Right lobe of liver (tissue), 6 donors: ENCODE data around the gene FADS6. TPM values are rescaled to one million over a fixed set of nuclear protein-coding genes. Genes with fewer than 3 reads are reported as not detected.

Source experiments
- ATAC-seq, 4 donors: fragments of 200-7000 bp; cut with Tn5 transposase; one replicate each; pipeline ENCODE4 v1.9.1; 2020; ENCODE audit warnings: mild to moderate bottlenecking in 4 of 4, moderate library complexity in 4 of 4
- DNase-seq, 3 donors: peaks; one replicate each; pipeline ENCODE4 v3.0.0-alpha.2; 2020
- H3K27ac ChIP-seq, 3 donors: fragments of 200-600 bp; one replicate each; pipeline ENCODE4 v1.8.0; 2022
- H3K27me3 ChIP-seq, 2 donors: fragments of 200-600 bp; one replicate each; pipeline ENCODE4 v1.8.0; 2022
- H3K36me3 ChIP-seq, 4 donors: fragments of 200-600 bp; sonication (generic) in 1 of 4; one replicate each; pipeline versions ENCODE4 v1.5.1 to v1.8.0; 2017 to 2022; ENCODE audit warnings: control low read depth in 1 of 4
- H3K4me1 ChIP-seq, 4 donors: fragments of 200-600 bp; sonication (generic) in 1 of 4; one replicate each; pipeline versions ENCODE4 v1.5.1 to v1.8.0; 2017 to 2022; ENCODE audit warnings: control low read depth in 1 of 4
- H3K4me3 ChIP-seq, 3 donors: fragments of 200-600 bp; one replicate each; pipeline ENCODE4 v1.8.0; 2022
- H3K9me3 ChIP-seq, 4 donors: fragments of 200-600 bp; sonication (generic) in 1 of 4; one replicate each; pipeline versions ENCODE4 v1.5.1 to v1.8.0; 2017 to 2022; ENCODE audit warnings: control low read depth in 1 of 4
- POLR2A ChIP-seq: fragments of 450-650 bp; IDR thresholded peaks from one replicate; pipeline ENCODE4 v1.6.1; 2017; ENCODE audit warnings: antibody characterized with exemption, mild to moderate bottlenecking
- WGBS: methylation state at CpG from one replicate; pipeline ENCODE4 v1.1.6; 2018; ENCODE audit warnings: low coverage, low lambda C conversion rate; ENCODE audit not compliant: insufficient coverage; ENCODE audit errors: missing lambda C conversion rate; 5-methylcytosine and 5-hydroxymethylcytosine counted together
- intact Hi-C, 2 donors: fragments of 100-400 bp; cut with DNase I; formaldehyde crosslinking; loops; one replicate each; pipeline versions ENCODE4 v1.11.2 to v1.14.1; 2022
- total RNA-seq, 6 experiments: library from RNA; depleted of rRNA in 2 of 6; stranded (reverse); fragments of >200 nt in 2 of 6; fragmentation: NEBNext Ultra II Directional in 3 of 6; extraction: Animal tissue kit (Norgen Biotek cat#: 25700) in 3 of 6; gene quantifications; one replicate each; pipeline versions ENCODE4 v1.1.0 to v1.2.4, GENCODE V29; 2016 to 2023
- TF ChIP-seq, protein P1 (sequence below), 4 donors: fragments of 200-600 bp in 3 of 4; fragments of 450-650 bp in 1 of 4; IDR thresholded peaks; one replicate each; pipeline versions ENCODE4 v1.5.1 to v1.8.0; 2016 to 2022; ENCODE audit warnings: antibody characterized with exemption in 4 of 4, mild to moderate bottlenecking in 2 of 4
- donor health status: DM: no; HTN: yes; CAD: no.
- donor health status: DM: no; HTN: no; CAD: no.
- donor health status: DM: no; HTN: no; CAD: no.
- donor health status: DM: no; HTN: yes; CAD: no.
- donor health status: DM: no; HTN: yes; CAD: no.

Gene FADS6
- total RNA-seq, 6 experiments from 2014 or later: 2.1 to 6.1 (median 3.7) TPM

DNA sequence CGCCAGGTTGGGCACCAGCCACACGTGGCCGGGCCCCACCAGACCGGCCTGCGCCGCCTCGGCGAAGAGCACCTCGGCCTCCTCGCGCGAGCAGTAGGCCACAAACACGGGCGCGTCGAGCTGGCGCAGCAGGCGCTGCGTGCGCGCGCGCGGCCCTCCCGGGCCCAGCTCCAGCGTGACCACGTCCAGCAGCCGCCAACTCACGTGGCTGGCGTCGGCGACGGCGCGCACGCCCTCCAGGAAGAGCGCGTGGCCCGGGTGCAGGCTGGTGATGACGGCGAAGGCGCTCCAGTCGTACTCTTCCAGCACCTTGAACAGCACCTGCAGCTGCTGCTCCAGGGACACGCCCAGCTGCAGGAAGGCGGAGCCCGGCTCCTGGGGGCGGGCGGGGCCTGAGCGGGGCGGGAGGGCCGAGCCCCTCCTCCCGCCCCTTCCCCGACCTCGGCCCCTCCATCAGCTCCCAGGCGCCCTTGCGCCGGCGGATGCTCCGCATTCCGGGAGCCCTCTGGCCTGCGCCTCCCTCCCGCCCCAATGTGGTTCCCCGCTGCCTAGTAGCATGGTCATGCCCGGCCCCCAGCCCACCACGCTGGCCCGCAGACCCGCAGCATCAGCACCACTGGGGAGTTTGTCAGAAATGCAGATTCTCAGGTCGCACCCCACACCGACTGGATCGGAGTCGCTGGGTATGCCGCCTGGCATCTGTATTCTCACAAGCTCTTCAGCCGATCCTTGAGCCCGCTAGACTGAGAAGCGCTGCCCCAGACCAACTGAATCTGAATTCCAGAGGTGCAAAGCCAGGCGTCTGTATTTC is 41.0 kb downstream of the FADS6 start:
- intact Hi-C loops: no loop called here
- no CpG with 5 or more reads among the region's 76 CpGs for WGBS
- H3K27me3 ChIP-seq: peaks cover 0 to 7% of the 10 kb centered on the region in 2 donors
- ATAC-seq: peak in 3 of 4 donors; percentile 17 to 23 (median 23)
- H3K27ac ChIP-seq: no peak overlapping the region
- no peak overlapping the region for H3K4me3 ChIP-seq
- H3K4me1 ChIP-seq: no peaks in the 10 kb centered on the region
- TF ChIP-seq POLR2A: no peak
- TF ChIP-seq, protein P1, sequence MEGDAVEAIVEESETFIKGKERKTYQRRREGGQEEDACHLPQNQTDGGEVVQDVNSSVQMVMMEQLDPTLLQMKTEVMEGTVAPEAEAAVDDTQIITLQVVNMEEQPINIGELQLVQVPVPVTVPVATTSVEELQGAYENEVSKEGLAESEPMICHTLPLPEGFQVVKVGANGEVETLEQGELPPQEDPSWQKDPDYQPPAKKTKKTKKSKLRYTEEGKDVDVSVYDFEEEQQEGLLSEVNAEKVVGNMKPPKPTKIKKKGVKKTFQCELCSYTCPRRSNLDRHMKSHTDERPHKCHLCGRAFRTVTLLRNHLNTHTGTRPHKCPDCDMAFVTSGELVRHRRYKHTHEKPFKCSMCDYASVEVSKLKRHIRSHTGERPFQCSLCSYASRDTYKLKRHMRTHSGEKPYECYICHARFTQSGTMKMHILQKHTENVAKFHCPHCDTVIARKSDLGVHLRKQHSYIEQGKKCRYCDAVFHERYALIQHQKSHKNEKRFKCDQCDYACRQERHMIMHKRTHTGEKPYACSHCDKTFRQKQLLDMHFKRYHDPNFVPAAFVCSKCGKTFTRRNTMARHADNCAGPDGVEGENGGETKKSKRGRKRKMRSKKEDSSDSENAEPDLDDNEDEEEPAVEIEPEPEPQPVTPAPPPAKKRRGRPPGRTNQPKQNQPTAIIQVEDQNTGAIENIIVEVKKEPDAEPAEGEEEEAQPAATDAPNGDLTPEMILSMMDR (IDR thresholded peaks at IDR 0.05): no peak
- H3K36me3 ChIP-seq: no peaks in the 10 kb centered on the region
- DNase-seq: no peak
- H3K9me3 ChIP-seq: no peaks in the 10 kb centered on the region

- ATAC-seq (no peak), DNase-seq (no peak)
- no CpG with 5 or more reads among the region's 29 CpGs for WGBS
- Histone ChIP-seq H3K27me3 (peaks cover 0 to 7% of the 10 kb centered on the region in 2 donors), H3K36me3 (no peaks in the 10 kb centered on the region), H3K4me1 (no peaks in the 10 kb centered on the region), H3K4me3 (no peak overlapping the region), H3K9me3 (no peaks in the 10 kb centered on the region), H3K27ac (no peak overlapping the region)
- intact Hi-C loops: no loop called here
- TF ChIP-seq, protein P1 (IDR thresholded peaks at IDR 0.05): no peak
- no peak for TF ChIP-seq POLR2A
Observed at GRCh38 chr17:74851612-74852236, 41.7 kb downstream of the FADS6 start.

DNA sequence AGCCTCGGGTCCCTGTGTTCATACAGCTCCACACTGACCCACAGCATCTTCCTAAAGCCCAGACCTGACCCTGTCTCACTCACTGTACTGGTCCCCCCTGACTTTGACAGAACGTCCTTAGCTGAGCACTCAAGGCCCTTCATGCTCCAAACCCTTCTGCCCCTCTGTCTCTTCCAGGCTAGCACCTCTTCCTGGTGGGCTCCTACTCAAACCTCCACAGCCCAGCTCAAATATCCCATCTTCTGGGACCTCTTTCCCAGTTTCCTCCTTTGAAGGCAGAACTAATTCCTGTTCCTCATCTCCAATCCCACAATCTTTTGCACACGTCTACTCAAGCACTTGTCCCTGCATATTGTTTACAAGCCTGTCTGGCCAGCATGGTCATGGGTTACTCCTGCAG is 42.5 kb downstream of the FADS6 start:
- no peak for ATAC-seq
- Histone ChIP-seq H3K4me1 (no peaks in the 10 kb centered on the region), H3K9me3 (no peaks in the 10 kb centered on the region), H3K4me3 (no peak overlapping the region), H3K27ac (no peak overlapping the region), H3K27me3 (peaks cover 0 to 7% of the 10 kb centered on the region in 2 donors), H3K36me3 (no peaks in the 10 kb centered on the region)
- TF ChIP-seq, protein P1 (IDR thresholded peaks at IDR 0.05): no peak
- no peak for TF ChIP-seq POLR2A
- DNase-seq: no peak
- intact Hi-C loops: no loop called here
- WGBS: 24% methylated on average over 2 of the region's 3 CpGs

DNA sequence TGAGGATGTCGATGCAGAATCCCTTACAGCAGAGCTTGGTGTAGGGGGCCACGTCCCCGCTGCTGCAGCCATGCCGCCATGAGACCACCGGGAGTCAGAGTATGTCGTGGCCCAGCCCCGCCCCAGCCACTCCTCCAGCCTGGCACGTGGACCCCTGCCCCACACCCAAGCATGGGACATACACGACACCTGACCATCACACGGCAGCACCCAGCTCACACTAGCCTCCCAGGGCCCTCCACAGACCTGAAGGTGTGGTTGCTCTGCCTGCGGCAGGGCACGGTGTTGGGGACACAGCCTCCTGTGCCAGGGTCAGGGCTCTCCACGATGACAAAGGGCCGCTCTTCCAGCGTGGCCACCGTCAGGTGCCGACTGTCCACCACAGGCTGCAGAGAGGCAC is 43.1 kb downstream of the FADS6 start:
- TF ChIP-seq, protein P1 (IDR thresholded peaks at IDR 0.05): no peak
- TF ChIP-seq POLR2A: no peak

More for the DNA sequence above, 43.1 kb downstream of the FADS6 start:
- Histone ChIP-seq H3K4me3 (no peak overlapping the region), H3K27ac (no peak overlapping the region), H3K9me3 (no peaks in the 10 kb centered on the region), H3K27me3 (peaks cover 0 to 7% of the 10 kb centered on the region in 2 donors), H3K36me3 (no peaks in the 10 kb centered on the region), H3K4me1 (no peaks in the 10 kb centered on the region)
- WGBS: 100% methylated on average over 2 of the region's 17 CpGs
- no peak for DNase-seq
- intact Hi-C loops: no loop called here
- no peak for ATAC-seq
